ENCODE data around the gene PPRC1.

PPRC1 gene

GRCh38 chr10:102102421-102102820 lies 30.4 kb upstream of the PPRC1 start:
- no peak for TF ChIP-seq EZH2 (IDR thresholded peaks at IDR 0.05; ENCODE audit: borderline replicate concordance, low read depth, low read length, severe bottlenecking)
- TF ChIP-seq, protein P1, sequence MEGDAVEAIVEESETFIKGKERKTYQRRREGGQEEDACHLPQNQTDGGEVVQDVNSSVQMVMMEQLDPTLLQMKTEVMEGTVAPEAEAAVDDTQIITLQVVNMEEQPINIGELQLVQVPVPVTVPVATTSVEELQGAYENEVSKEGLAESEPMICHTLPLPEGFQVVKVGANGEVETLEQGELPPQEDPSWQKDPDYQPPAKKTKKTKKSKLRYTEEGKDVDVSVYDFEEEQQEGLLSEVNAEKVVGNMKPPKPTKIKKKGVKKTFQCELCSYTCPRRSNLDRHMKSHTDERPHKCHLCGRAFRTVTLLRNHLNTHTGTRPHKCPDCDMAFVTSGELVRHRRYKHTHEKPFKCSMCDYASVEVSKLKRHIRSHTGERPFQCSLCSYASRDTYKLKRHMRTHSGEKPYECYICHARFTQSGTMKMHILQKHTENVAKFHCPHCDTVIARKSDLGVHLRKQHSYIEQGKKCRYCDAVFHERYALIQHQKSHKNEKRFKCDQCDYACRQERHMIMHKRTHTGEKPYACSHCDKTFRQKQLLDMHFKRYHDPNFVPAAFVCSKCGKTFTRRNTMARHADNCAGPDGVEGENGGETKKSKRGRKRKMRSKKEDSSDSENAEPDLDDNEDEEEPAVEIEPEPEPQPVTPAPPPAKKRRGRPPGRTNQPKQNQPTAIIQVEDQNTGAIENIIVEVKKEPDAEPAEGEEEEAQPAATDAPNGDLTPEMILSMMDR (IDR thresholded peaks at IDR 0.05; ENCODE audit: borderline replicate concordance, extremely low read depth, low read length, poor library complexity, severe bottlenecking): no peak
- no peak overlapping the region for H3K4me3 ChIP-seq (ENCODE audit: low read depth in 1 of 2, low read length in 2 of 2)
- no peak overlapping the region for H3K27ac ChIP-seq (ENCODE audit: low read length)

DNA sequence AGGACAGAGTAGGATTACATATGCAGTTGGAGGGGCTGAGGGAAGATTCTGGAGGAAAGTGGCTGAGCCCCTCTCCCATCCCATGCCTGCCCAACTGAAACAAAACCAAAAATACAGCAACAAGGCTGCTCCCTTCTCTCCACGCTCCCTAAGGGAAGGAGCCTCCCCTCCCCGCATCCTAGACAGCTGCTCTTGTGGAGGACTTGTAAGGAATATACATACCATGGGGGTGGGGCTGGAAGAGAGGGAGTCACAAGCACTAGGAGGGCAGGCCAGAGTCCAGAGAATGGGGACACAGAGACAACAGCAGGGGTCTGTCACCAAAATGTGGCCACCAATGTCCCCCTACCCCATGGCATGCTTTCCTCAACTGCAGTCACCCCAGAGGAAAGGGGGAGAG lies 25.8 kb upstream of the PPRC1 start:
- H4K20me1 ChIP-seq (ENCODE audit: insufficient read depth, low read length): peaks cover 9% of the 10 kb centered on the region
- H3K27ac ChIP-seq (ENCODE audit: low read length): no peak overlapping the region
- TF ChIP-seq EZH2 (IDR thresholded peaks at IDR 0.05; ENCODE audit: borderline replicate concordance, low read depth, low read length, severe bottlenecking): no peak
- TF ChIP-seq, protein P1 (IDR thresholded peaks at IDR 0.05; ENCODE audit: borderline replicate concordance, extremely low read depth, low read length, poor library complexity, severe bottlenecking): no peak
- no peaks in the 10 kb centered on the region for H3K4me1 ChIP-seq (ENCODE audit: insufficient read depth, low read length)
- DNase-seq (no peak), ATAC-seq (ENCODE audit: insufficient read depth, low read depth) (no peak)
- peaks cover 9% of the 10 kb centered on the region for H3K79me2 ChIP-seq (ENCODE audit: insufficient read depth, low read length)
- H3K27me3 ChIP-seq (ENCODE audit: insufficient read depth, low read length, poor library complexity): no peaks in the 10 kb centered on the region
- no peak overlapping the region for H3K4me3 ChIP-seq (ENCODE audit: low read depth in 1 of 2, low read length in 2 of 2)
- no peak overlapping the region for H2AFZ ChIP-seq (ENCODE audit: low read depth, low read length)
- no peak overlapping the region for H3K4me2 ChIP-seq (ENCODE audit: insufficient read depth, low read length)
- H3K36me3 ChIP-seq (ENCODE audit: insufficient read depth, low read length): peaks cover 53% of the 10 kb centered on the region
- H3K9ac ChIP-seq (ENCODE audit: low read depth, low read length): no peak overlapping the region
- H3K9me3 ChIP-seq (ENCODE audit: insufficient read depth, low read length, severe bottlenecking): no peaks in the 10 kb centered on the region

More at GRCh38 chr10:102102421-102102820, 30.4 kb upstream of the PPRC1 start:
- H4K20me1 ChIP-seq (ENCODE audit: insufficient read depth, low read length): peaks cover 3% of the 10 kb centered on the region; the same call in 1 of the 2 replicates
- DNase-seq (no peak), ATAC-seq (ENCODE audit: insufficient read depth, low read depth) (no peak)
- H3K4me2 ChIP-seq (ENCODE audit: insufficient read depth, low read length): no peak overlapping the region
- no peak overlapping the region for H2AFZ ChIP-seq (ENCODE audit: low read depth, low read length)
- no peak overlapping the region for H3K9ac ChIP-seq (ENCODE audit: low read depth, low read length)
- H3K4me1 ChIP-seq (ENCODE audit: insufficient read depth, low read length): no peaks in the 10 kb centered on the region
- peaks cover 9% of the 10 kb centered on the region; the same call in 1 of the 2 replicates for H3K36me3 ChIP-seq (ENCODE audit: insufficient read depth, low read length)
- no peaks in the 10 kb centered on the region for H3K9me3 ChIP-seq (ENCODE audit: insufficient read depth, low read length, severe bottlenecking)
- no peaks in the 10 kb centered on the region for H3K27me3 ChIP-seq (ENCODE audit: insufficient read depth, low read length, poor library complexity)
- H3K79me2 ChIP-seq (ENCODE audit: insufficient read depth, low read length): no peaks in the 10 kb centered on the region

GRCh38 chr10:102109166-102110116 lies 23.4 kb upstream of the PPRC1 start:
- H2AFZ ChIP-seq (ENCODE audit: low read depth, low read length): no peak overlapping the region
- no peak overlapping the region for H3K4me3 ChIP-seq (ENCODE audit: low read depth in 1 of 2, low read length in 2 of 2)
- peaks cover 33% of the 10 kb centered on the region for H3K79me2 ChIP-seq (ENCODE audit: insufficient read depth, low read length)
- H3K4me2 ChIP-seq (ENCODE audit: insufficient read depth, low read length): no peak overlapping the region
- no peak overlapping the region for H3K9ac ChIP-seq (ENCODE audit: low read depth, low read length)
- peaks cover 29% of the 10 kb centered on the region for H4K20me1 ChIP-seq (ENCODE audit: insufficient read depth, low read length)
- no peak for TF ChIP-seq EZH2 (IDR thresholded peaks at IDR 0.05; ENCODE audit: borderline replicate concordance, low read depth, low read length, severe bottlenecking)
- TF ChIP-seq, protein P1 (IDR thresholded peaks at IDR 0.05; ENCODE audit: borderline replicate concordance, extremely low read depth, low read length, poor library complexity, severe bottlenecking): no peak
- no peak overlapping the region for H3K27ac ChIP-seq (ENCODE audit: low read length)
- H3K27me3 ChIP-seq (ENCODE audit: insufficient read depth, low read length, poor library complexity): no peaks in the 10 kb centered on the region
- no peak for DNase-seq
- peaks cover 19% of the 10 kb centered on the region for H3K4me1 ChIP-seq (ENCODE audit: insufficient read depth, low read length)
- no peaks in the 10 kb centered on the region for H3K9me3 ChIP-seq (ENCODE audit: insufficient read depth, low read length, severe bottlenecking)
- ATAC-seq (ENCODE audit: insufficient read depth, low read depth): no peak
- H3K36me3 ChIP-seq (ENCODE audit: insufficient read depth, low read length): peaks cover 53% of the 10 kb centered on the region

Measured in DND-41 (cell line).